ENCODE data around the gene TCAIM.

Gene TCAIM

GRCh38 chr3:44444896-44445691 lies 106.5 kb downstream of the TCAIM start:
- Mint-ChIP-seq H3K27ac (peak overlapping the region; percentile 11), H3K4me3 (no peak overlapping the region), H3K27me3 (ENCODE audit: low read depth, poor library complexity) (no peaks in the 10 kb centered on the region), H3K4me1 (no peaks in the 10 kb centered on the region), H3K9me3 (peaks cover 31% of the 10 kb centered on the region), H3K36me3 (ENCODE audit: low read depth) (peaks cover 82% of the 10 kb centered on the region)
- TF ChIP-seq CTCF (IDR thresholded peaks at IDR 0.05): no peak
- no peak for DNase-seq

DNA sequence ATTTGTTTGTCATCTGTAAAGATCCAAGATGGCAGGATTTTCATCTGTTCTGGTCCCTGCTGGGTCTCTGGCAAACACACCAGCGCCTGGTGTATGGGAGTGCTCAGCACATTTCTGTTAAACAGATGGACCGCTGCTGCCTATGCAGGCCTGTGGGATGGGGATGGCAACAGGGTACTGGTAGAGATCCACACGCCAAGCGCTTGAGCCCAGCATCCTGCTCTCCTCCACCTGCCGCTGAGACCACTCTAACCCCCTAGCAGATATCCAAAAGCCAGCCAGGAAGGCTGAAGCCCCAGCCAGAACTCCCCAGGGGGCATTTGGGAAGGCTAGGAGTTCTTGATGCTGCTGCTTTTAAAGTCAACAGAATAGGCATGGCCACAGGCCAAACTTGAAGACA lies 107.2 kb downstream of the TCAIM start:
- Mint-ChIP-seq H3K36me3 (ENCODE audit: low read depth) (peaks cover 82% of the 10 kb centered on the region), H3K9me3 (peaks cover 31% of the 10 kb centered on the region), H3K27ac (peak overlapping the region; percentile 11), H3K4me1 (no peaks in the 10 kb centered on the region), H3K27me3 (ENCODE audit: low read depth, poor library complexity) (no peaks in the 10 kb centered on the region), H3K4me3 (no peak overlapping the region)
- no peak for TF ChIP-seq CTCF (IDR thresholded peaks at IDR 0.05)
- DNase-seq: no peak

DNA sequence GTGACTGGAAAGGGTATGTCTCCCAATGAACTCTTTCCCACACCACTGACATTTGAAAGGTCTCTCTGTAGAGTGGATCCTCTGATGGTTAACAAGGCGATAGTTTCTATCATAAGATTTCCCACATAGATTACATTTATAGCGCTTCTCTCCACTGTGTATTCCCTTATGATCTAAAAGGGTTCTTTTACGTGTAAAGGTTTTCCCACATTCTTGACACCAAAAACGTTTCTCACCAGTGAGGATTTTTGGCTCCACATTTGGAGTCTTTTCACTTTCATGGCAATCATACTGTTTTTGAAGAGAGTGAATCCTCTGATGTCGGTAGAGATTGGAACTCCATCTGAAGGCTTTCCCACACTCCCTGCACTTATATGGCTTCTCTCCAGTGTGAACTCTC lies 108.4 kb downstream of the TCAIM start:
- H3K36me3 Mint-ChIP-seq (ENCODE audit: low read depth): peaks cover 85% of the 10 kb centered on the region
- no peak overlapping the region for H3K4me3 Mint-ChIP-seq
- TF ChIP-seq CTCF (IDR thresholded peaks at IDR 0.05): no peak
- H3K27me3 Mint-ChIP-seq (ENCODE audit: low read depth, poor library complexity): no peaks in the 10 kb centered on the region
- DNase-seq: no peak
- H3K4me1 Mint-ChIP-seq: no peaks in the 10 kb centered on the region
- H3K9me3 Mint-ChIP-seq: peaks cover 31% of the 10 kb centered on the region
- H3K27ac Mint-ChIP-seq: no peak overlapping the region

GRCh38 chr3:44451441-44451840 lies 112.9 kb downstream of the TCAIM start:
- Mint-ChIP-seq H3K4me1 (no peaks in the 10 kb centered on the region), H3K4me3 (no peak overlapping the region), H3K9me3 (peaks cover 30% of the 10 kb centered on the region), H3K27ac (no peak overlapping the region), H3K27me3 (ENCODE audit: low read depth, poor library complexity) (no peaks in the 10 kb centered on the region), H3K36me3 (ENCODE audit: low read depth) (peaks cover 97% of the 10 kb centered on the region)
- TF ChIP-seq CTCF (IDR thresholded peaks at IDR 0.05): no peak
- no peak for DNase-seq

DNA sequence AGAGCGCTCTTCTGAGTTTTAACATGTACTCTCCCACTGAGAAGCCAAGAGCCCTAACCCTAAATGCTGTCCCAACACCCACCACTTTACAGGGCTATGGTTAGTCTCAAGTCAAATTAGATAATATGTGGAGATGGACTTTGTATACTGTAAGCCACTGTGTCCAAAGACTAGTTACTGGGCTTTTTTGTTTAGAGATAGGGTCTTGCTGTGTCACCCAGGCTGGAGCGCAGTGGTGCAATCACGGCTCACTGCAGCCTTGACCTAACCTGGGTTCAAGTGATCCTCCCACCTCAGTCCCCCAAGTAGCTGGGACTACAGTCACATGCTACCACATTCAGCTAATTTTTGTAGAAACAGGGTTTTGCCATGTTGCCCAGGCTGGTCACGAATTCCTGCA lies 115.7 kb downstream of the TCAIM start:
- peaks cover 97% of the 10 kb centered on the region for H3K36me3 Mint-ChIP-seq (ENCODE audit: low read depth)
- H3K27ac Mint-ChIP-seq: no peak overlapping the region
- H3K9me3 Mint-ChIP-seq: peaks cover 6% of the 10 kb centered on the region
- TF ChIP-seq CTCF (IDR thresholded peaks at IDR 0.05): no peak
- no peak overlapping the region for H3K4me3 Mint-ChIP-seq
- H3K27me3 Mint-ChIP-seq (ENCODE audit: low read depth, poor library complexity): no peaks in the 10 kb centered on the region
- H3K4me1 Mint-ChIP-seq: no peaks in the 10 kb centered on the region
- no peak for DNase-seq

- Mint-ChIP-seq H3K27me3 (ENCODE audit: low read depth, poor library complexity) (no peaks in the 10 kb centered on the region), H3K27ac (no peak overlapping the region), H3K36me3 (ENCODE audit: low read depth) (peaks cover 97% of the 10 kb centered on the region), H3K4me1 (no peaks in the 10 kb centered on the region), H3K9me3 (peaks cover 12% of the 10 kb centered on the region), H3K4me3 (no peak overlapping the region)
- no peak for TF ChIP-seq CTCF (IDR thresholded peaks at IDR 0.05)
- no peak for DNase-seq
Measured at GRCh38 chr3:44455318-44455717, 116.8 kb downstream of the TCAIM start.
